Caco-2 (cell line): Measurements from ENCODE around the gene SPOCK1. TPM values are rescaled to one million over a fixed set of nuclear protein-coding genes. Genes with fewer than 3 reads are reported as not detected.

Experiments
- BruUV-seq: library from RNA; stranded (reverse); fragments of 400-500 nt; replicated peaks from 2 replicates; lab custom pipeline; 2021; lab: Mats Ljungman, UMichigan
- CTCF ChIA-PET: fragments of 300-600 bp; sonication (Branson Sonifier 250); formaldehyde crosslinking; loops from one replicate; lab custom pipeline; 2022; ENCODE audit warnings: antibody characterized with exemption; lab: Charles Lee
- POLR2A ChIA-PET: fragments of 300-600 bp; sonication (Branson Sonifier 250); formaldehyde crosslinking; loops from one replicate; lab custom pipeline; 2022; ENCODE audit warnings: antibody characterized with exemption; lab: Charles Lee
- DNase-seq, 2 experiments: peaks; one replicate each; pipeline versions ENCODE4 v3.0.0 to v3.0.0-alpha.2; 2020 to 2022
- H3K27me3 ChIP-seq: replicated peaks from 2 replicates; pipeline ENCODE4 v1.6.0; 2011; ENCODE audit warnings: low read length; ENCODE audit not compliant: control insufficient read depth, insufficient read depth
- H3K36me3 ChIP-seq: 2 replicates; pipeline ENCODE4 v1.5.1; 2011; ENCODE audit warnings: low read length; ENCODE audit not compliant: control insufficient read depth, insufficient read depth
- H3K4me1 ChIP-seq: fragments of 250-450 bp; sonication (Bioruptor Pico); 2 replicates; pipeline ENCODE4 v1.5.1; 2020; ENCODE audit warnings: mild to moderate bottlenecking
- H3K4me3 ChIP-seq: 2 replicates; pipeline ENCODE4 v1.5.1; 2011; ENCODE audit warnings: low read depth, mild to moderate bottlenecking, control low read depth, low read length
- H3K9me3 ChIP-seq: fragments of 250-450 bp; sonication (Bioruptor Pico); 2 replicates; pipeline ENCODE4 v1.5.1; 2020; ENCODE audit warnings: mild to moderate bottlenecking, moderate library complexity
- H3K27ac Mint-ChIP-seq: one replicate; pipeline ENCODE4 v1.8.0; 2022; ENCODE audit warnings: mixed read lengths; ENCODE audit not compliant: unreplicated experiment
- H3K27me3 Mint-ChIP-seq: one replicate; pipeline ENCODE4 v1.8.0; 2022; ENCODE audit warnings: mixed read lengths; ENCODE audit not compliant: insufficient read depth, unreplicated experiment
- H3K36me3 Mint-ChIP-seq: one replicate; pipeline ENCODE4 v1.8.0; 2022; ENCODE audit warnings: mild to moderate bottlenecking, mixed read lengths; ENCODE audit not compliant: insufficient read depth, unreplicated experiment
- H3K4me1 Mint-ChIP-seq: one replicate; pipeline ENCODE4 v1.8.0; 2022; ENCODE audit warnings: low read depth, mixed read lengths; ENCODE audit not compliant: unreplicated experiment
- H3K4me3 Mint-ChIP-seq: one replicate; pipeline ENCODE4 v1.8.0; 2022; ENCODE audit warnings: mild to moderate bottlenecking, moderate library complexity, mixed read lengths; ENCODE audit not compliant: unreplicated experiment
- H3K9me3 Mint-ChIP-seq: one replicate; pipeline ENCODE4 v1.8.0; 2022; ENCODE audit warnings: mixed read lengths; ENCODE audit not compliant: unreplicated experiment
- intact Hi-C: fragments of 100-400 bp; cut with micrococcal nuclease; formaldehyde crosslinking; loops from one replicate; pipeline ENCODE4 v1.10.0; 2022; ENCODE audit not compliant: unreplicated experiment
- total RNA-seq: library from RNA; stranded (reverse); gene quantifications from 2 replicates; pipeline ENCODE4 v1.2.3, GENCODE V29; 2022
- TF ChIP-seq, protein P1 (sequence below), 2 experiments: fragments of 200-600 bp in 1 of 2; IDR thresholded peaks; 1 replicate in 1 of 2; 2 replicates in 1 of 2; pipeline versions ENCODE4 v1.5.1 to v1.8.0; 2011 to 2022; ENCODE audit warnings: antibody characterized with exemption in 1 of 2, control low read depth in 1 of 2, inconsistent platforms in 1 of 2, low read depth in 1 of 2, low read length in 1 of 2, mild to moderate bottlenecking in 1 of 2, moderate library complexity in 1 of 2; ENCODE audit not compliant: insufficient read depth in 1 of 2, severe bottlenecking in 1 of 2, unreplicated experiment in 1 of 2

SPOCK1 gene
- total RNA-seq, 1 experiment from 2014 or later: not detected

DNA sequence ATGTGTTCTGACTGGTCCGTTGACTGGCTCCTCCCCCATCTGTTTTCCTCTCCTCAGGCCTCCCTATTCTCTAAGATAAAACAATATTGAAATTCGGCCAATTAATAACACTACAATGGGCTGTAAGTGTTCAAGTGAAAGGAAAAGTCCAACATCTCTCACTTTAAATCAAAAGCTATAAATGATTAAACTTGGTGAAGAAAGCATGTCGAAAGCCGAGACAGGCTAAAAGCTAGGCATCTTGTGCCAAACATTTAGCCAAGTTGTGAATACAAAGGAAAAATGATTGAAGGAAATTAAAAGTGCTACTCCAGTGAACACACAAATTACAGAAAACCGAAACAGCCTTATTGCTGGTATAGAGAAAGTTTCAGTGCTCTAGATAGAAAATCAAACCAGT, 310.6 kb downstream of the SPOCK1 start:
- Mint-ChIP-seq H3K4me1 (no peaks in the 10 kb centered on the region), H3K9me3 (no peaks in the 10 kb centered on the region), H3K27ac (no peak overlapping the region), H3K36me3 (no peaks in the 10 kb centered on the region), H3K27me3 (peaks cover 18% of the 10 kb centered on the region), H3K4me3 (no peak overlapping the region)
- ChIA-PET POLR2A (no interaction called here), CTCF (no interaction called here)
- TF ChIP-seq, protein P1, sequence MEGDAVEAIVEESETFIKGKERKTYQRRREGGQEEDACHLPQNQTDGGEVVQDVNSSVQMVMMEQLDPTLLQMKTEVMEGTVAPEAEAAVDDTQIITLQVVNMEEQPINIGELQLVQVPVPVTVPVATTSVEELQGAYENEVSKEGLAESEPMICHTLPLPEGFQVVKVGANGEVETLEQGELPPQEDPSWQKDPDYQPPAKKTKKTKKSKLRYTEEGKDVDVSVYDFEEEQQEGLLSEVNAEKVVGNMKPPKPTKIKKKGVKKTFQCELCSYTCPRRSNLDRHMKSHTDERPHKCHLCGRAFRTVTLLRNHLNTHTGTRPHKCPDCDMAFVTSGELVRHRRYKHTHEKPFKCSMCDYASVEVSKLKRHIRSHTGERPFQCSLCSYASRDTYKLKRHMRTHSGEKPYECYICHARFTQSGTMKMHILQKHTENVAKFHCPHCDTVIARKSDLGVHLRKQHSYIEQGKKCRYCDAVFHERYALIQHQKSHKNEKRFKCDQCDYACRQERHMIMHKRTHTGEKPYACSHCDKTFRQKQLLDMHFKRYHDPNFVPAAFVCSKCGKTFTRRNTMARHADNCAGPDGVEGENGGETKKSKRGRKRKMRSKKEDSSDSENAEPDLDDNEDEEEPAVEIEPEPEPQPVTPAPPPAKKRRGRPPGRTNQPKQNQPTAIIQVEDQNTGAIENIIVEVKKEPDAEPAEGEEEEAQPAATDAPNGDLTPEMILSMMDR (IDR thresholded peaks at IDR 0.05; ENCODE audit: insufficient read depth in 1 of 2, low read depth in 1 of 2, low read length in 1 of 2, severe bottlenecking in 1 of 2, unreplicated experiment in 1 of 2): no peak
- Histone ChIP-seq H3K27me3 (no peaks in the 10 kb centered on the region; the same call in 1 of the 2 replicates), H3K4me1 (no peaks in the 10 kb centered on the region), H3K36me3 (no peaks in the 10 kb centered on the region), H3K4me3 (no peak overlapping the region), H3K9me3 (no peaks in the 10 kb centered on the region)
- intact Hi-C loops: no loop called here
- BruUV-seq: no TSS peak
- no peak for DNase-seq

DNA sequence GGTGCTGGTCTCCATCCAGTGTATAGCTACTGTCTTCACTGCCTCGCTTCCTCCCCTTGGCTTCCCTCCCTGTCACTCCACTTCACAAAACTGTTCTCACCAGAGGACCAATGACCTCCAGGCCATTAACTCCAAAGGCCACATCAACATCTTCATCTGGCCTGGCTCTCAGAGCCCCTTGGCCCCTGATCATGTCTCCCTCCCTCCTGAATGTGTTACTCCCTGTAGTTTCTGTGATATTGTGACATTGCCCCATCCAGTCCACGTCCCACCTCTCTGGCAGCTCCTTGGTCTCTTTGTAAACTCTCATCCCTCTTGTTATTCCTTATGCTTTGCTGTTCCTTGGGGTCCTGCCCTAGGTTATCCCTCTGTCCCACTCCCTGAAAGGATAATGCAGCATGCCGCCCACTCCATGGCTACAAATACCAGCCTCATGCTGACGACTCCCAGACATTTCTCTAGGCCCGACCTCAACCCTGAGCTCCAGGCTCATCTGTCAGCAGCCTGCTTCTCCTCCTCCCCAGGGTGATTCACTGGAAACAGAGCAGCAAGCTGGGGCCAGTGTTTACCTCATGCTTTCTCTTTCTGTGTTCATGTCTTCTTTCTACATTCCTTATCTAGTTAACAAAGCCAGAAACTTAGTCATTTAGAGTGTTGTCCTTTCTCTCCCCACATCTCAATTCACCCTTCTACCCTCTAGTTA, 312.2 kb downstream of the SPOCK1 start:
- Mint-ChIP-seq H3K27me3 (peaks cover 17% of the 10 kb centered on the region), H3K4me1 (no peaks in the 10 kb centered on the region), H3K9me3 (no peaks in the 10 kb centered on the region), H3K36me3 (no peaks in the 10 kb centered on the region), H3K27ac (no peak overlapping the region), H3K4me3 (no peak overlapping the region)
- ChIA-PET POLR2A (no interaction called here), CTCF (no interaction called here)
- H3K36me3 ChIP-seq: no peaks in the 10 kb centered on the region
- DNase-seq: no peak
- no TSS peak for BruUV-seq
- no peak overlapping the region for H3K4me3 ChIP-seq
- H3K27me3 ChIP-seq: no peaks in the 10 kb centered on the region; the same call in 1 of the 2 replicates
- H3K4me1 ChIP-seq: no peaks in the 10 kb centered on the region
- intact Hi-C loops: no loop called here
- TF ChIP-seq, protein P1 (IDR thresholded peaks at IDR 0.05; ENCODE audit: insufficient read depth in 1 of 2, low read depth in 1 of 2, low read length in 1 of 2, severe bottlenecking in 1 of 2, unreplicated experiment in 1 of 2): no peak
- no peaks in the 10 kb centered on the region for H3K9me3 ChIP-seq

DNA sequence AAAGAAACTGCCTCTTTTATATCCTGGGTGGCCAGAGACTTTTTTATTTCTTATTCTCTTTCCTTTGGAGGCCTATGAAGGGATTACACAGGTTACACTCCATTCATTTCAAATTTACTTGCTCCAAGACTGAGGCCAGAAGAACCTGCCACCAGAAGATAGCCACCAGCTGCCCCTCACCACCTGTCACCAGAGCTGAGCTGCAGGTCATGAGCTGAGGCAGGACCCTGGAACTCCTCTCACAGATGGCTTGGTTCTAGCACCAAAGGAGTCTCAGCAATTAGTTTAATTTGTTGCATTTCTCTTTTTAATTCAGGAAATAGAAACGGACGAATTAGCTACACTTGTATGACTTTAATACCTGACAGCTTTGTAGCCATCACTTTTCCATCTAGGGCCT, 313.9 kb downstream of the SPOCK1 start:
- Mint-ChIP-seq H3K27me3 (peaks cover 17% of the 10 kb centered on the region), H3K27ac (no peak overlapping the region), H3K36me3 (no peaks in the 10 kb centered on the region), H3K4me1 (no peaks in the 10 kb centered on the region), H3K9me3 (no peaks in the 10 kb centered on the region), H3K4me3 (no peak overlapping the region)
- TF ChIP-seq, protein P1 (IDR thresholded peaks at IDR 0.05; ENCODE audit: insufficient read depth in 1 of 2, low read depth in 1 of 2, low read length in 1 of 2, severe bottlenecking in 1 of 2, unreplicated experiment in 1 of 2): no peak
- CTCF ChIA-PET: no interaction called here
- Histone ChIP-seq H3K9me3 (no peaks in the 10 kb centered on the region), H3K36me3 (no peaks in the 10 kb centered on the region), H3K4me3 (no peak overlapping the region), H3K4me1 (no peaks in the 10 kb centered on the region), H3K27me3 (no peaks in the 10 kb centered on the region; the same call in 1 of the 2 replicates)
- POLR2A ChIA-PET: no interaction called here
- intact Hi-C loops: no loop called here
- no peak for DNase-seq
- BruUV-seq: no TSS peak
